HCT116 (cell line): ENCODE measurements around the gene SON.

Source experiments
- CEBPB ChIP-seq: IDR thresholded peaks from 2 replicates; pipeline ENCODE4 v1.6.1; 2012; ENCODE audit warnings: low read depth
- CTCF ChIP-seq, 3 experiments: fragments of 200-600 bp in 1 of 3; sonication (generic) in 1 of 3; IDR thresholded peaks in 2 of 3; conservative IDR thresholded peaks in 1 of 3; 2 replicates each; pipeline ENCODE4 v1.5.1; 2012 to 2017; ENCODE audit warnings: low read depth in 2 of 3, low read length in 2 of 3, antibody characterized with exemption in 1 of 3, borderline replicate concordance in 1 of 3, control low read depth in 1 of 3, mild to moderate bottlenecking in 1 of 3, mixed read lengths in 1 of 3, mixed run types in 1 of 3, moderate library complexity in 1 of 3; ENCODE audit not compliant: insufficient read depth in 1 of 3
- EZH2 ChIP-seq: fragments of 200-600 bp; sonication (generic); IDR thresholded peaks from 2 replicates; pipeline ENCODE4 v1.6.1; 2017; ENCODE audit warnings: antibody characterized with exemption, mixed run types
- JUND ChIP-seq: IDR thresholded peaks from 2 replicates; pipeline ENCODE4 v1.6.1; 2012
- MAX ChIP-seq: IDR thresholded peaks from 2 replicates; pipeline ENCODE4 v1.6.1; 2012
- POLR2A ChIP-seq: IDR thresholded peaks from 2 replicates; pipeline ENCODE4 v1.7.0; 2011; ENCODE audit warnings: borderline replicate concordance; ENCODE audit not compliant: insufficient read depth, insufficient read length; ENCODE audit errors: extremely low read depth
- POLR2AphosphoS5 ChIP-seq: IDR thresholded peaks from 2 replicates; pipeline ENCODE4 v1.6.1; 2011; ENCODE audit warnings: mild to moderate bottlenecking, low read depth, low read length, moderate library complexity
- RAD21 ChIP-seq: IDR thresholded peaks from 2 replicates; pipeline ENCODE4 v1.6.1; 2012; ENCODE audit warnings: low read depth, mild to moderate bottlenecking
- SP1 ChIP-seq: IDR thresholded peaks from 2 replicates; pipeline ENCODE4 v1.6.1; 2012; ENCODE audit warnings: low read depth

- TF ChIP-seq CTCF (IDR thresholded peaks at IDR 0.05 in 2 of 3, conservative IDR thresholded peaks at IDR 0.05 in 1 of 3; ENCODE audit: borderline replicate concordance in 1 of 3, insufficient read depth in 1 of 3, low read depth in 2 of 3, low read length in 2 of 3) (no peak), EZH2 (no peak), CEBPB (no peak), JUND (no peak), RAD21 (no peak), POLR2AphosphoS5 (no peak; the same call in 1 of the 2 replicates), POLR2A (no peak), SP1 (no peak), MAX (no peak)
Measured at GRCh38 chr21:33578959-33579542, 36.2 kb downstream of the SON start.
